B cell (primary cell): ENCODE data around the gene TMEM35B.

ENCODE experiments used
- CTCF ChIP-seq: fragments of 200-600 bp; IDR thresholded peaks from one replicate; pipeline ENCODE4 v1.8.0; 2022; ENCODE audit warnings: antibody characterized with exemption, mild to moderate bottlenecking
- EZH2 ChIP-seq: IDR thresholded peaks from 2 replicates; pipeline ENCODE4 v1.6.1; 2012; ENCODE audit warnings: borderline replicate concordance, low read depth, mild to moderate bottlenecking, moderate library complexity, low read length; ENCODE audit not compliant: insufficient read depth, poor library complexity, severe bottlenecking

GRCh38 chr1:35005711-35006110, 20.6 kb upstream of the TMEM35B start:
- TF ChIP-seq EZH2 (no peak), CTCF (no peak)
